NCI-H2029 treated with DMSO at 0.1 percent for 48 hours (cell line): Measurements from ENCODE around the gene FOXC1.

Experiments
- DNase-seq: peaks from one replicate; lab custom pipeline; 2025; lab: John Stamatoyannopoulos, UW

The FOXC1 gene

GRCh38 chr6:1612299-1612973, 2.7 kb downstream of the FOXC1 start:
- DNase-seq, result peak; percentile 50

GRCh38 chr6:1612974-1613306, 3.2 kb downstream of the FOXC1 start:
- DNase-seq, result peak; percentile 19

- peak; percentile 26 for DNase-seq
Measured at GRCh38 chr6:1613346-1613687, 3.6 kb downstream of the FOXC1 start.

GRCh38 chr6:1613688-1614447, 4.2 kb downstream of the FOXC1 start:
- DNase-seq, result peak; percentile 38

- DNase-seq, result no peak
Measured at GRCh38 chr6:1614448-1615150, 4.9 kb downstream of the FOXC1 start.

GRCh38 chr6:1615151-1615852, 5.6 kb downstream of the FOXC1 start:
- DNase-seq, result no peak

- DNase-seq, result no peak
Measured at GRCh38 chr6:1615853-1616420, 6.2 kb downstream of the FOXC1 start.

- no peak for DNase-seq
Measured at GRCh38 chr6:1616701-1617463, 7.2 kb downstream of the FOXC1 start.

GRCh38 chr6:1617466-1618310, 8.0 kb downstream of the FOXC1 start:
- no peak for DNase-seq

- DNase-seq, result no peak
Measured at GRCh38 chr6:1618311-1619097, 8.8 kb downstream of the FOXC1 start.

- DNase-seq, result no peak
Measured at GRCh38 chr6:1619098-1619672, 9.5 kb downstream of the FOXC1 start.

- DNase-seq, result no peak
Measured at GRCh38 chr6:1619673-1620503, 10.2 kb downstream of the FOXC1 start.

GRCh38 chr6:1620504-1621069, 10.9 kb downstream of the FOXC1 start:
- no peak for DNase-seq

GRCh38 chr6:1621070-1621701, 11.5 kb downstream of the FOXC1 start:
- no peak for DNase-seq

- no peak for DNase-seq
Measured at GRCh38 chr6:1622220-1622850, 12.6 kb downstream of the FOXC1 start.

GRCh38 chr6:1622851-1623768, 13.4 kb downstream of the FOXC1 start:
- no peak for DNase-seq
